ENCODE measurements around the gene MARCHF5.
A peak's percentile ranks its signal among the peaks of the same experiment; 100 is the strongest.

The MARCHF5 gene

GRCh38 chr10:92290837-92291615 is at the start of gene MARCHF5, which contains the start of gene CPEB3:
Gene MARCHF5, plus strand, starts transcription at chr10:92291167. Its CDS starts 328 bp downstream, at chr10:92291495.
Gene CPEB3, minus strand, starts transcription at chr10:92291078. Its CDS starts 50,728 bp downstream, at chr10:92240350.
- peak; percentile 64 for DNase-seq

GRCh38 chr10:92241501-92241900 is 49.5 kb upstream of the MARCHF5 start:
- DNase-seq: no peak

GRCh38 chr10:92242380-92242779 is 48.6 kb upstream of the MARCHF5 start:
- no peak for DNase-seq

- DNase-seq: peak; percentile 33
Measured at GRCh38 chr10:92242910-92243671, 47.9 kb upstream of the MARCHF5 start.

GRCh38 chr10:92244796-92245195 is 46.2 kb upstream of the MARCHF5 start:
- no peak for DNase-seq

- DNase-seq: no peak
Measured at GRCh38 chr10:92248566-92248965, 42.4 kb upstream of the MARCHF5 start.

- DNase-seq: no peak
Measured at GRCh38 chr10:92263396-92263795, 27.6 kb upstream of the MARCHF5 start.

GRCh38 chr10:92264249-92264648 is 26.7 kb upstream of the MARCHF5 start:
- DNase-seq: no peak

- no peak for DNase-seq
Measured at GRCh38 chr10:92265687-92266258, 25.2 kb upstream of the MARCHF5 start.

GRCh38 chr10:92267343-92267742 is 23.6 kb upstream of the MARCHF5 start:
- no peak for DNase-seq

- DNase-seq: no peak
Measured at GRCh38 chr10:92268748-92269147, 22.2 kb upstream of the MARCHF5 start.

GRCh38 chr10:92274071-92274470 is 16.9 kb upstream of the MARCHF5 start:
- DNase-seq: no peak

- DNase-seq: no peak
Measured at GRCh38 chr10:92278996-92279696, 11.8 kb upstream of the MARCHF5 start.

- DNase-seq: no peak
Measured at GRCh38 chr10:92284112-92284704, 6.8 kb upstream of the MARCHF5 start.

GRCh38 chr10:92290076-92290836 is 711 bp upstream of the MARCHF5 start:
- DNase-seq: no peak

- DNase-seq: no peak
Measured at GRCh38 chr10:92291616-92291865, 574 bp downstream of the MARCHF5 start.

- DNase-seq: no peak
Measured at GRCh38 chr10:92291921-92292845, 1.2 kb downstream of the MARCHF5 start.

- DNase-seq: no peak
Measured at GRCh38 chr10:92298487-92298886, 7.5 kb downstream of the MARCHF5 start.

- no peak for DNase-seq
Measured at GRCh38 chr10:92303096-92303495, 12.1 kb downstream of the MARCHF5 start.

GRCh38 chr10:92304061-92304460 is 13.1 kb downstream of the MARCHF5 start:
- no peak for DNase-seq

Data from NCI-H1436 treated with DMSO at 0.1 percent for 48 hours (cell line).